Activated naive CD8-positive, alpha-beta T cell treated with anti-CD3 and anti-CD28 coated beads for 36 hours (primary cell): Measurements from ENCODE around the gene WNK1. TPM values are rescaled to one million over a fixed set of nuclear protein-coding genes. Genes with fewer than 3 reads are reported as not detected.
"Not testable (repeated sequence)": the region's sequence is repeated elsewhere in the genome, so short reads cannot be mapped to it uniquely, and the experiment has no call there.

Source experiments
- DNase-seq: peaks from one replicate; pipeline ENCODE4 v3.0.0; 2021
- H3K27ac Mint-ChIP-seq: one replicate; pipeline ENCODE4 v1.8.0; 2022; ENCODE audit warnings: mild to moderate bottlenecking, moderate library complexity, mixed read lengths
- H3K27me3 Mint-ChIP-seq: one replicate; pipeline ENCODE4 v1.8.0; 2022; ENCODE audit warnings: mild to moderate bottlenecking, mixed read lengths
- H3K36me3 Mint-ChIP-seq: one replicate; pipeline ENCODE4 v1.8.0; 2021; ENCODE audit warnings: mild to moderate bottlenecking, mixed read lengths
- H3K4me1 Mint-ChIP-seq: one replicate; pipeline ENCODE4 v1.8.0; 2021; ENCODE audit warnings: mixed read lengths
- H3K4me3 Mint-ChIP-seq: one replicate; pipeline ENCODE4 v1.8.0; 2022; ENCODE audit warnings: mild to moderate bottlenecking, moderate library complexity, mixed read lengths
- H3K9me3 Mint-ChIP-seq: one replicate; pipeline ENCODE4 v1.8.0; 2022; ENCODE audit warnings: mixed read lengths
- total RNA-seq, 2 experiments: library from RNA; stranded (reverse); gene quantifications; one replicate each; pipeline ENCODE4 v1.2.3, GENCODE V29; 2021

The WNK1 gene
- 100 to 1,000 TPM; 117 to 118 TPM for total RNA-seq

DNA sequence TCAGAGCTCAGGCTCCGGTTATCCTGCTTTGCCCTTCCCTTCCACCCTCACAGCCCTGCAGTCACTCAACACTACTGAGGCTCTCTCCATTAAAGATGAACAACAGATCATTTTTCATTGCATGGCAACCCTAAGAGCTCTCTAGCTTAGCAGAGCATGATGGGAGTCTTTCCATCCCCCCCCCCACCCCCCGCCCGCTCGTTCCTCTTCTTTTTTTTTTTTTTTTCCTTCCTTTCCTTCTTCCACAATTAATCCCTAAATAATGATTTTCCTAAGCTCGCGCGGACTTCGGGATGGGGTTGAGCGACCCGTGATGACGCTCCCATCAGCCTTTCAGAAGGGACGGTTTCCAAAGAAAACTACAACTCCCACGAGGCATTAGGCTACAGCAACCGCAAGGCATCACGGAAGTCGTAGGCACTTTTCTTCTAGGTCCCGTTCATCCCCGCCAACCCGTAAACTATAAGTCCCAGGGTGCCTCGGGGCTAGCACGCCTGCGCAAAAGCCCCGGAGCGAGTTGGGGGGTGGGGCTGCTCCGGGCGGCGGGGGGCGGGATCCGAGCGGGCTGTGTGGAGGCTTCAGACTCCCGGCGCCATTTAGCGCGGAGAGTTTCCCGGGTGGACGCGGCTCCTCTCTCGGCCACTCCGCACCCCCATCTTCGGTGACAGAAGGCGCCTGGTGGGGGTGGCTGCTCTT lies at the start of gene WNK1:
Gene WNK1 (plus strand): TSS at position 581 of the 696 bp plus-strand sequence. CDS start 987 bp downstream, outside the sequence.
- Mint-ChIP-seq H3K9me3 (no peaks in the 10 kb centered on the region), H3K4me1 (peaks cover 24% of the 10 kb centered on the region), H3K4me3 (peak within 1 kb of the TSS; percentile 95), H3K27me3 (no peaks in the 10 kb centered on the region), H3K27ac (peak within 1 kb of the TSS; percentile 93), H3K36me3 (peaks cover 34% of the 10 kb centered on the region)
- DNase-seq = peak; percentile 96

DNA sequence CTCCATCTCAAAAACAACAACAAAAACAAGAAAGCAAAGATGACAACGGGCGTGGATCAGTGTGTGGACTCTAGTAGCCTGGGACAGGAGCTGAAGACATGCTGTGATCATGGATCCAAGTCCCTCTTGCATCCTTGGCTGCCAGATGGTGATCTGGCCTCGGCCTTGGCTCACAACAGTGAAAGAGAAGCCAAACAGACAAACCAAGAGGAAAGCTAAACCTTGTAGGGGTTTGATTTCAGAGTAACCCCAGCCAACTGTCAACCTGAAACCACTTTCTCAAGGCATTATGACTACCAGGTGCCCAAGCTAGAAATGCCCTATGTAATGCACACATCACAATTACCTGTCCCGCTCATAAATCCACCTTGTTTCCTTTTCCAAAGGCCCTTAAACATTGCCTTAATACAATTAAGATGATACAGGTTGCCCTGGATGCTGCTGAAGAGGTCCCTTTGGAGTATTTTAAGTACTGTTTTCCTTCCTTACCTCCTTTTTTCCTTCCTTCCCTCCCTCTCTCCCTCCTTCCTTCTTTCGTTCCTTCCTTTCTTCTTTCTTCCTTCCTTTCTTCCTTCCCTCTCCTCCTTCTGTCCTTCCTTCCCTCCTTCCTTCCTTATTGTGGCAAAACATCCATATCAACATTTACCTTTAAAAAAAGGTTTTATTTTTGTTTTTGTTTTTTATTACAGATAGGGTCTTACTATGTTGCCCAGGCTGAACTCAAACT lies 47.7 kb upstream of the WNK1 start:
- no peaks in the 10 kb centered on the region for H3K36me3 Mint-ChIP-seq
- H3K27ac Mint-ChIP-seq = no peak overlapping the region
- no peak overlapping the region for H3K4me3 Mint-ChIP-seq
- no peak for DNase-seq
- H3K4me1 Mint-ChIP-seq = peaks cover 7% of the 10 kb centered on the region
- H3K27me3 Mint-ChIP-seq = no peaks in the 10 kb centered on the region
- peaks cover 6% of the 10 kb centered on the region for H3K9me3 Mint-ChIP-seq

DNA sequence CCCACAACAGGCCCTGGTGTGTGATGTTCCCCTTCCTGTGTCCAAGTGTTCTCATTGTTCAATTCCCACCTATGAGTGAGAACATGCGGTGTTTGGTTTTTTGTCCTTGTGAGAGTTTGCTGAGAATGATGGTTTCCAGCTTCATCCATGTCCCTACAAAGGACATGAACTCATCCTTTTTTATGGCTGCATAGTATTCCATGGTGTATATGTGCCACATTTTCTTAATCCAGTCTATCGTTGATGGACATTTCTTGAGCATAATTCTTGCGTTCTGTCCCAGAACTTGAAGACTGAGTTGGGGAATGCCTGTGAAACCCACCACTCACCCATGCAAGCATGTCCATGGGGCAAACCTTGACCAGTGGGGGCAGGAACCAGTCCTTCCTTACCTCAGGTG lies 44.3 kb upstream of the WNK1 start:
- not testable (repeated sequence) for H3K9me3 Mint-ChIP-seq, H3K27ac Mint-ChIP-seq, H3K4me3 Mint-ChIP-seq, DNase-seq, H3K27me3 Mint-ChIP-seq, H3K36me3 Mint-ChIP-seq
- peaks cover 19% of the 10 kb centered on the region for H3K4me1 Mint-ChIP-seq

DNA sequence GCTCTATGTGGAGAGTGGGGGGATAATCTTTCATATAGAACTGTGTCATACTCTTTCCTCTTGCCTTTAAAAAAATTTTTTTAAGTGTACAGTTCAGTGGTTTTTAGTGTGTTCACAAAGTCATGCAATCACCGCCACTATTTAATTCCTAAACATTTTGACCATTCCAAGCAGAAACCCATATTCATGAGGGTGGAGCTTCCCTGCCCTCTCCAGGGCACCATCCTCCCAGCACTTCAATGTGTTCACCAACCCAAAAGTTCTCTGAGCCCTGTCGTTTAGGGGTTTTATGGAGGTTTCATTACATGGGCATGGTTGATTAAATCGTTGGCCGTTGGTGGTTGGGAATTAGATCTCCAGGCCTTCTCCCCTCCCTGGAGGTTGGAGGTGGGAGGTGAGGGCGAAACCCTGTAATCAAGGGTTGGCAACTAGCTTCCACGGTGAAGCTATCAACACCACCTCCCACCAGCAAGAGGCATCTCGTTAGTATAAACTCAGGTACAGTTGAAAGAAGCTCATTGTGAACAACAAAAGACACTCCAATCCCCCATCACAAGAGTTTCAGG lies 42.8 kb upstream of the WNK1 start:
- no peaks in the 10 kb centered on the region for H3K36me3 Mint-ChIP-seq
- peaks cover 6% of the 10 kb centered on the region for H3K9me3 Mint-ChIP-seq
- no peak overlapping the region for H3K4me3 Mint-ChIP-seq

DNA sequence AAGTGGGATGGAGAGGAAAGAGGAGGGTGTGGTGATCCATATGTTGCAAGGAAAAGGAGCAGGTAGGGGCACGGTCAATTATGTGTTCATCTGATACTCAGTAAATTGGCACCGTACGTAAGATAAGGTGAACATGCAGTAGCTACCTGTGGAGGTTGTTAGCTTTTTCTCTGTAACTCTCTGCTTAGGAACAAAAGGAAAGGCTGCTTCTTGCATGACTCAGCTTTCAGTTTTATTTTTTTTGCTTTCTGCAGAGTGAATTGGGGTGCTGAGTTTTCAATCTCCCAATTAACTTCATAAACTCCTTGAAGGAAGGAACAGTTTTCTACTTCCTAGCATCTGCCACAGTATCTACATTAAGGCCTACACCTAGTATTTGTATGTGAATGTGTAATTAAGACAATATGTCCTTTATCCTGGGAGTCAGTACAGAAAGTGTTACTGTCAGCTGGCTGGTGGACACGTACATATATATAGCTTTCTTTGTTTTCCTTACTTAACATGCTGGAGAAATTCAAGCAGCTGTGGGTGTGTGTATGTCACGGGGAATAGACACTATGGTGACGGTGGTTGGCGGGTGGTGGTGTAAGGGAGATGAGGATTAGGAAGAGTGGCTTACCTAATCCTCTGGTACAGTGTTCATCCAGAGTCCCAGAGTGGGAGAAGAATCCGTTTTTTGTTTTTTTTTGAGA lies 40.1 kb upstream of the WNK1 start:
- no peak overlapping the region for H3K4me3 Mint-ChIP-seq

More for the DNA sequence above, 42.8 kb upstream of the WNK1 start:
- Mint-ChIP-seq H3K27me3 (no peaks in the 10 kb centered on the region), H3K4me1 (peaks cover 23% of the 10 kb centered on the region), H3K27ac (no peak overlapping the region)
- DNase-seq = no peak

DNA sequence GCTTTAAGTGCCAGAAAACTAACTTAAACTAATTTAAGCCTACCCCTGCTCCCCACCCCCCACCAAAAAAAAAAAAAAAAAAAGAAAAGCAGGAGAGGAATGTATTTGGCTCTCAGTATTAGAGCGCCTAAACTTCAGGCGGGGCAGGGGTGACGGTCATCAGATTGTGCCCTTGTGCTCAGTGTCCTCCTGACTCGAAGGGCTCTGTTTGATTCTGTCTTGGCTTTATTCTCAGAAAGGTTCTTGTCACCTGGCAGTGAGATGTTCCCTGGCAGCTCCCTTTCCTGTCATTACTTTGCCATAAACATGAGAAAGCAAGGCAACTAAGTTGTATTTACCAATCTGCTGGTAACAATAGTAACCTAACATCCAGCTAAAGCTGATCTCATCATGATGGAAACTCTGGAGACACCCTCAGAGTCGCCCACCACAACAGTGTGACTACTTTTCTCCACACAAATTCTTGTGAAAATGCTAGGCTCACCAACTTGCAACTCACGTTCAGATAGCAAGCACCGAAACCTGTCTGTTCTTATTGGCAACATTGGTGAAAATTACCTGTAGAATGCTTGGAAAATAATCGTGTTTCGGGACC lies 39.0 kb upstream of the WNK1 start:
- Mint-ChIP-seq H3K36me3 (no peaks in the 10 kb centered on the region), H3K4me3 (no peak overlapping the region), H3K27ac (peak overlapping the region; percentile 86), H3K9me3 (peaks cover 2% of the 10 kb centered on the region), H3K4me1 (peaks cover 35% of the 10 kb centered on the region), H3K27me3 (no peaks in the 10 kb centered on the region)
- DNase-seq = peak; percentile 61

More for the DNA sequence above, 40.1 kb upstream of the WNK1 start:
- H3K27me3 Mint-ChIP-seq = no peaks in the 10 kb centered on the region
- peaks cover 35% of the 10 kb centered on the region for H3K4me1 Mint-ChIP-seq
- DNase-seq = no peak
- H3K9me3 Mint-ChIP-seq = peaks cover 4% of the 10 kb centered on the region
- no peaks in the 10 kb centered on the region for H3K36me3 Mint-ChIP-seq
- peak overlapping the region; percentile 13 for H3K27ac Mint-ChIP-seq

DNA sequence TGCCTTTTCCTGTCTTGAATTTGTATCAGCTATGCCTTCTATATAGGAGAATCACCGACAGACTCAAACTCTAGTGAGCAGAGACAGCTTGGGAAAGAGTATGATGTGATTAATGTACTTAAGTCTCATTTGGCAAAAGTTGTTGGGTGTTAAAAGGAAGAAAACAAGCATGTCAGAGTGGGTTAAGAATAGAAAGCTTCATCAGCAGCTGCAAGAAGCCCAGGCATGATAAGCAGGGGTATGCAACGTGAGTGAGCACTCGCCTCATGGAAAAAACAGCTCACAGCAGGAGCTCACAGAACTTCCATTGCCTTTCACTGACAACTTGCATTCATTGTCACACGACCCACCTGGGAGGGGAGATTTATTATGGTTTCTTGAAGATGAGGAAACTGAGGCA lies 35.9 kb upstream of the WNK1 start:
- peaks cover 4% of the 10 kb centered on the region for H3K9me3 Mint-ChIP-seq
- H3K27ac Mint-ChIP-seq = peak overlapping the region; percentile 84
- H3K27me3 Mint-ChIP-seq = no peaks in the 10 kb centered on the region
- no peak overlapping the region for H3K4me3 Mint-ChIP-seq
- H3K36me3 Mint-ChIP-seq = peaks cover 9% of the 10 kb centered on the region
- peaks cover 52% of the 10 kb centered on the region for H3K4me1 Mint-ChIP-seq
- DNase-seq = peak; percentile 66

DNA sequence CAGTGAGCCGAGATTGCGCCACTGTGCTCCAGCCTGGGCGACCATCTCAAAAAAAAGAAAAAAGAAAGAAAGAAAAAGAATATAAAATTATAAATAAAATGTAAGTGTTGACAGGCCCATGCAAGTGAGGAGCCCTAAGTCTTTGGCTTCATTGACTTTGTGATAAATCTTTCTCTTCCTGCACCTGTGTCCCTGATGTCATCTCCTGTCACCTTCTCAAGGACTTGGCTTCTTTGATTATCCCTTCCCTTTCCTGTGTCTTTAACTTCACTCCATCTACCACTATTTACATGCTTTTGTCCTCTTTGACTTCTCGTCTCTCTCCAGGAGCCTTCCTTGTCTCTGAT lies 33.6 kb upstream of the WNK1 start:
- H3K4me1 Mint-ChIP-seq = peaks cover 49% of the 10 kb centered on the region
- H3K27me3 Mint-ChIP-seq = no peaks in the 10 kb centered on the region
- peaks cover 9% of the 10 kb centered on the region for H3K36me3 Mint-ChIP-seq

DNA sequence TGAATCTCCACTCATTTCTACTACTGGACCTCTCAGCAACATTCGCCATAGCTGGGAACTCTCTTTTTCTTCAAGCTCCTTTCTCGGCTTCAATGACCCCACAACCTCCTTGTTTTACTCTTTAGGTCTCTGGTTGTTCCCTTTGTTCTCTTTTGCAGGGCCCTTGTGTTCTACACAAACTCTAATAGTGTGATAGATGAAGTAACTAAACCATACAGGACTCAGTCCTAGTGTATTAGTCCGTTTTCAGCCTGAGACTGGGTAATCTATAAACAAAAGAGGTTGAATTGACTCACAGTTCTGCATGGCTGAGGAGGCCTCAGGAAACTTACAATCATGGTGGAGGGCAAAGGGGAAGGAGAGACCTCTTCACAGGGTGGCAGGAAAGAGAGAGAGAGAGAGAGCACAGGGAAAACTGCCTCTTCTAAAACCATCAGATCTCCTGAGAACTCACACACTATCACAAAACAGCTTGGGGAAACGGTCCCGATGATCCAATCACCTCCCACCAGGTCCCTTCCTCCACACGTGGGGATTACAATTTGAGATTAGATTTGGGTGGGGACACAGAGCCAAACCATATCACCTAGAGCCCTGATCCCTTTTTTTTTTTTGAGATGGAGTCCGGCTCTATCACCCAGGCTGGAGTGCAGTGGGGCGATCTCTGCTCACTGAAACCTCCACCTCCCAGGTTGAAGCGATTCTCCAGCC lies 32.0 kb upstream of the WNK1 start:
- H3K9me3 Mint-ChIP-seq = peaks cover 5% of the 10 kb centered on the region
- H3K27me3 Mint-ChIP-seq = no peaks in the 10 kb centered on the region
- no peak for DNase-seq
- H3K4me3 Mint-ChIP-seq = no peak overlapping the region
- H3K4me1 Mint-ChIP-seq = peaks cover 58% of the 10 kb centered on the region
- peaks cover 13% of the 10 kb centered on the region for H3K36me3 Mint-ChIP-seq
- peak overlapping the region; percentile 2 for H3K27ac Mint-ChIP-seq

More for the DNA sequence above, 33.6 kb upstream of the WNK1 start:
- peak overlapping the region; percentile 68 for H3K27ac Mint-ChIP-seq
- no peak overlapping the region for H3K4me3 Mint-ChIP-seq
- no peak for DNase-seq
- H3K9me3 Mint-ChIP-seq = peaks cover 4% of the 10 kb centered on the region

DNA sequence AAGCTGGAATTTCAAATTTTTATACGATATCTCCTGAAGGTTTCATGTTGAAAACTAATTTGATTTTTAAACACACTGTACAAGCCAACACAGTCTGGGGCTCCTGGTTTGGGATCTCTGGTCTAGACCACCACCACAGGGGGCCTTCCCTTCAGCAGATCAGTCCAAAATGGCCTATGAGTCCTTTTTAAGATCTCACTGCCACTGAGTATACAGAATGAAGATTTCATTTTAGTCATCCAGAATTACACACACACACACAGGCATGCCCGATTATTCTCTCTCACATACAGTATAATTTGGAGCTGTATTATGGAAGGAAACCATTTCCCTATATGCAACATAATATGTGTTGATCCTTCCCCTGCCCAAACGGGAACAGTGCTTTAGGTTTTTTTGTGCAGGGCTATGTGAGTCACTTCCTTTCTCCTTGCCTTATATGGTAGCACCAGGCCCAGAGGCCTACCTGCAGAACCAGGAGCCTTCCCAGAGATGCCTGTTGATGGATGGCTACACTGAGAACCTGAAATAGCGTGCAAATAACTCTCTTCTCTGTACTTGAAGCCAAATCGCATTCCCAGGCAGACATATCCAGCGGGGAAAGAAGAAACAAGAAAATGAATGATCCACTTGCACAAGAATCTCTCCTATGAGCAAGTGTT lies 28.1 kb upstream of the WNK1 start:
- Mint-ChIP-seq H3K4me1 (peaks cover 73% of the 10 kb centered on the region), H3K4me3 (no peak overlapping the region), H3K9me3 (peaks cover 6% of the 10 kb centered on the region), H3K27me3 (no peaks in the 10 kb centered on the region), H3K36me3 (peaks cover 13% of the 10 kb centered on the region), H3K27ac (peak overlapping the region; percentile 79)
- no peak for DNase-seq

DNA sequence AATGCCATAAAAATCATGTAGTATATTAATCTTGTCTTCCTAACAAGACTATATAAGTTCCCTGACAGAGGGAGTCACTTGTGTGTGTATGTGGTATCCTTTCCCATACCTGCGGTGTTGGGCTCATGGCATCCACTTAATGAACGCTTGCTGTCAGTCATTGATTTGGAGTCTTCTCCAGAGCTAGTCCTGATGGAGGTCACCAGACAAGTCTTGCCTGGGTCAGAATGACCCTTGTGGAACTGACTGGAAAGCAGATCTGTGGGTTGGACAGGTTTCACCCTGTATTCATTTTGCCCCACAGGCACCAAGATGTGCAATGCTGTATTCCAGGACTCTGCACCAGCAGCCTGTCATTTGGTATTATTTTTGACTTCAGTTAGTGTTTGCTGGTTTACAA lies 27.3 kb upstream of the WNK1 start:
- Mint-ChIP-seq H3K4me3 (no peak overlapping the region), H3K27me3 (no peaks in the 10 kb centered on the region), H3K4me1 (peaks cover 74% of the 10 kb centered on the region), H3K36me3 (peaks cover 11% of the 10 kb centered on the region), H3K27ac (no peak overlapping the region), H3K9me3 (peaks cover 8% of the 10 kb centered on the region)
- no peak for DNase-seq

DNA sequence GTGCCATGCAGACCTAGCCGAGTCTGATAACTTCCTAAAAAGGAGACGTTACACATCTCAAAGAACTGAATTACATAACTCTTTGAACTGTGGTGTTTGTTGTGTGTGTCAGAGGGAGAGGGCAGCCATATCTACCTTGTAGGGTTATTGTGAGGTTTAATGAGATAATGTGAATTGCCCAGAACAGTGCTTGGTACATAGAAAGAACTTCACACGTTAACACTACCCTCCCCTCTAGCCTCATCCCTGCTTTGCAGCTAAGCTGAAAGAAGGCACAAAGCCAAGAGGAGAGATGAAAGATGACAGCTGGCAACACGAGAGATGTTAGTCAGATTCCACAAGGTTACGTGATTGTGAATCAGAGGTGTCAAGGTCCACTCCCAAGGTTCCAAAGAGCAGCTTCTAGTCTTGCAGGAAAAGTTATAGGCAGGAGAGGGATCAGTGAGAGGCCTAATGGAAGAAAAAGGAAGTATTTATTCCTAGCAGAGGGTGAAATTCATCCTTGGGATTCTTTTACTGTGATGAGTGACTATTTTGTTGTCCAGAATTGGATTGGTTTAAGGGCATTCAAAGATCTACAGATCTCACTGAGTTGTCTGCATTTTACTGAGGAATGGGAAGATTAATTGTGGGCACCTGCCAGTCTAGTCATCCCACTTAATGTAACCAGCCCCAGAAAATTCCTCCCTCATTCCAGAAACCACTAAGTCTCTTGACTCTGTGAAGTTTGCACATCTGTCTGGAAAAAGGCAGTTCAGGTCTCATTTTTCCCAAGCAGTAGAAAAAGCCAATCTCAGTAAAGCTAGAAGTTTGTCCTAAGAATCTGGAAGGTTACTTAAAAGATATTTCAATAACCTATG lies 25.9 kb upstream of the WNK1 start:
- no peaks in the 10 kb centered on the region for H3K27me3 Mint-ChIP-seq
- peaks cover 67% of the 10 kb centered on the region for H3K4me1 Mint-ChIP-seq
- H3K36me3 Mint-ChIP-seq = peaks cover 6% of the 10 kb centered on the region
- H3K9me3 Mint-ChIP-seq = peaks cover 12% of the 10 kb centered on the region
- peak overlapping the region; percentile 44 for H3K27ac Mint-ChIP-seq
- no peak overlapping the region for H3K4me3 Mint-ChIP-seq
- no peak for DNase-seq

DNA sequence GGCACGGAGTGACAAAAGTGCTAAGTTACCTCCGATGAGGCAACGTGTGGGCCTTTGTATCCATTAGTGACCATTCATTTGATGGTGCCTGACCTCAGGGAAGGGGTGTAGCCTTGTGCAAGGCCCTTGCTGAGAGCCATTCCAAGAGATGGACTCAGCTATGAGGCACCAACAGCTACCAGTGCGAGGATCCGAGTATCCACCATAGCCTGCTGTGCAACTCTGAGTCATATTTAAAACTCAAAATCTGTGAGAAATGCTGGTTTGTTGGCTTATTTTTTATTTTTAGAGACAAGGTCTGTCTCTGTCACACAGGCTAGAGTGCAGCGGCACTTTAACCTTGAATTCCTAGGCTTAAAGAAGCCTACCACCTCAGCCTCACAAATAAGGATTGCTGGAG lies 25.1 kb upstream of the WNK1 start:
- Mint-ChIP-seq H3K27ac (no peak overlapping the region), H3K36me3 (peaks cover 6% of the 10 kb centered on the region), H3K4me1 (peaks cover 66% of the 10 kb centered on the region), H3K27me3 (no peaks in the 10 kb centered on the region), H3K4me3 (no peak overlapping the region), H3K9me3 (peaks cover 12% of the 10 kb centered on the region)
- DNase-seq = no peak
